B cell (primary cell): ENCODE data around the gene CITED4.

Source experiments
- CTCF ChIP-seq: fragments of 200-600 bp; IDR thresholded peaks from one replicate; pipeline ENCODE4 v1.8.0; 2022; ENCODE audit warnings: antibody characterized with exemption, mild to moderate bottlenecking
- EZH2 ChIP-seq: IDR thresholded peaks from 2 replicates; pipeline ENCODE4 v1.6.1; 2012; ENCODE audit warnings: borderline replicate concordance, low read depth, mild to moderate bottlenecking, moderate library complexity, low read length; ENCODE audit not compliant: insufficient read depth, poor library complexity, severe bottlenecking

- TF ChIP-seq CTCF (no peak), EZH2 (no peak)
Observed at GRCh38 chr1:40841602-40842001, 20.6 kb downstream of the CITED4 start.
